GM23338 (cell line): Measurements from ENCODE around the gene ZNRF1. TPM values are rescaled to one million over a fixed set of nuclear protein-coding genes. Genes with fewer than 3 reads are reported as not detected.
A peak's percentile ranks its signal among the peaks of the same experiment; 100 is the strongest.

Experiments used
- ATAC-seq: fragments of 200-7000 bp; cut with Tn5 transposase; 3 replicates; pipeline ENCODE4 v1.9.1; 2020
- DNase-seq: peaks from one replicate; pipeline ENCODE4 v3.0.0-alpha.2; 2015; ENCODE audit warnings: low spot score
- H2AFZ ChIP-seq: fragments of 200-600 bp; sonication (generic); 2 replicates; pipeline ENCODE4 v1.8.0; 2016; ENCODE audit warnings: antibody characterized with exemption, mild to moderate bottlenecking, moderate library complexity
- H3F3A ChIP-seq: fragments of 200-600 bp; sonication (generic); replicated peaks from 2 replicates; pipeline ENCODE4 v1.8.0; 2017; ENCODE audit warnings: antibody characterized with exemption, mixed run types, low read depth
- H3K27ac ChIP-seq: fragments of 200-600 bp; sonication (generic); 2 replicates; pipeline ENCODE4 v1.6.1; 2016; ENCODE audit warnings: low read depth
- H3K27me3 ChIP-seq: fragments of 200-600 bp; sonication (generic); 2 replicates; pipeline ENCODE4 v1.8.0; 2016; ENCODE audit warnings: mild to moderate bottlenecking, mixed run types, moderate library complexity; ENCODE audit not compliant: insufficient read depth
- H3K36me3 ChIP-seq: fragments of 200-600 bp; sonication (generic); 2 replicates; pipeline ENCODE4 v1.8.0; 2016; ENCODE audit warnings: mild to moderate bottlenecking; ENCODE audit not compliant: insufficient read depth
- H3K4me1 ChIP-seq: fragments of 200-600 bp; sonication (generic); 2 replicates; pipeline ENCODE4 v1.8.0; 2016; ENCODE audit warnings: mild to moderate bottlenecking, moderate library complexity; ENCODE audit not compliant: insufficient read depth
- H3K4me2 ChIP-seq: fragments of 200-600 bp; sonication (generic); 2 replicates; pipeline ENCODE4 v1.7.1; 2017; ENCODE audit warnings: mixed run types
- H3K4me3 ChIP-seq: fragments of 200-600 bp; sonication (generic); 2 replicates; pipeline ENCODE4 v1.6.1; 2016; ENCODE audit warnings: mixed run types
- H3K79me2 ChIP-seq: fragments of 200-600 bp; sonication (generic); replicated peaks from 2 replicates; pipeline ENCODE4 v1.8.0; 2017; ENCODE audit warnings: mild to moderate bottlenecking; ENCODE audit not compliant: insufficient read depth
- H3K9me2 ChIP-seq: fragments of 200-600 bp; sonication (generic); 2 replicates; pipeline ENCODE4 v1.8.0; 2017; ENCODE audit not compliant: insufficient read depth
- H4K20me1 ChIP-seq: fragments of 200-600 bp; sonication (generic); replicated peaks from 2 replicates; pipeline ENCODE4 v1.8.0; 2017; ENCODE audit warnings: mild to moderate bottlenecking; ENCODE audit not compliant: insufficient read depth
- H3K27ac Mint-ChIP-seq: 2 replicates; pipeline ENCODE4 v1.8.0; 2020; ENCODE audit warnings: inconsistent platforms, mild to moderate bottlenecking, moderate library complexity, mixed read lengths
- H3K27me3 Mint-ChIP-seq: 3 replicates; pipeline ENCODE4 v1.8.0; 2022; ENCODE audit warnings: low read depth, mild to moderate bottlenecking, moderate library complexity, mixed read lengths, inconsistent platforms; ENCODE audit not compliant: insufficient read depth, poor library complexity
- H3K36me3 Mint-ChIP-seq: 3 replicates; pipeline ENCODE4 v1.8.0; 2021; ENCODE audit warnings: low read depth, mild to moderate bottlenecking, inconsistent platforms, moderate library complexity, mixed read lengths
- H3K4me1 Mint-ChIP-seq: 3 replicates; pipeline ENCODE4 v1.8.0; 2020; ENCODE audit warnings: mild to moderate bottlenecking, inconsistent platforms, mixed read lengths
- H3K4me3 Mint-ChIP-seq: 3 replicates; pipeline ENCODE4 v1.8.0; 2021; ENCODE audit warnings: moderate library complexity, mild to moderate bottlenecking, inconsistent platforms, mixed read lengths
- H3K9me3 Mint-ChIP-seq: 3 replicates; pipeline ENCODE4 v1.8.0; 2020; ENCODE audit warnings: moderate library complexity, mild to moderate bottlenecking, inconsistent platforms, mixed read lengths
- CREB1 ChIP-seq: fragments of 250-450 bp; sonication (Bioruptor Pico); IDR thresholded peaks from 2 replicates; pipeline ENCODE4 v1.5.0; 2020; ENCODE audit warnings: low read depth, mild to moderate bottlenecking, moderate library complexity
- ETS1 ChIP-seq: IDR thresholded peaks from 2 replicates; pipeline ENCODE4 v1.6.1; 2016; ENCODE audit warnings: antibody characterized with exemption
- EZH2 ChIP-seq: fragments of 200-600 bp; sonication (generic); IDR thresholded peaks from one replicate; pipeline ENCODE4 v1.8.0; 2017; ENCODE audit warnings: antibody characterized with exemption, mild to moderate bottlenecking, low read depth; ENCODE audit not compliant: unreplicated experiment
- EZH2phosphoT487 ChIP-seq: fragments of 200-600 bp; sonication (generic); IDR thresholded peaks from one replicate; pipeline ENCODE4 v1.8.1; 2018; ENCODE audit warnings: antibody characterized with exemption; ENCODE audit not compliant: unreplicated experiment
- JUNB ChIP-seq: IDR thresholded peaks from one replicate; pipeline ENCODE4 v1.6.1; 2016; ENCODE audit warnings: antibody characterized with exemption; ENCODE audit not compliant: unreplicated experiment
- NANOG ChIP-seq: IDR thresholded peaks from 2 replicates; pipeline ENCODE4 v1.6.1; 2016; ENCODE audit warnings: antibody characterized with exemption, borderline replicate concordance
- POLR2AphosphoS5 ChIP-seq: IDR thresholded peaks from 2 replicates; pipeline ENCODE4 v1.6.1; 2016; ENCODE audit warnings: antibody characterized with exemption, low read depth
- STAT1 ChIP-seq: IDR thresholded peaks from one replicate; pipeline ENCODE4 v1.6.1; 2016; ENCODE audit warnings: antibody characterized with exemption; ENCODE audit not compliant: unreplicated experiment
- ZNF114 ChIP-seq: fragments of 250-450 bp; sonication (Bioruptor Pico); IDR thresholded peaks from 2 replicates; pipeline ENCODE4 v1.5.0; 2020; ENCODE audit warnings: mild to moderate bottlenecking, moderate library complexity
- ZNF331 ChIP-seq: fragments of 250-450 bp; sonication (Bioruptor Pico); IDR thresholded peaks from 2 replicates; pipeline ENCODE4 v1.5.0; 2020; ENCODE audit warnings: low read depth, mild to moderate bottlenecking, moderate library complexity
- ZNF462 ChIP-seq: fragments of 250-450 bp; sonication (Bioruptor Pico); IDR thresholded peaks from 2 replicates; pipeline ENCODE4 v1.5.0; 2020; ENCODE audit warnings: mild to moderate bottlenecking, moderate library complexity
- polyA plus RNA-seq: library from polyadenylated mRNA; unstranded; fragments of >200 nt; fragmentation: Nextera tagmentation; extraction: Ambion mirVana; gene quantifications from 2 replicates; pipeline ENCODE4 v1.2.1, GENCODE V29; 2016
- total RNA-seq: library from RNA; depleted of rRNA; stranded (reverse); fragments of >200 nt; shearing (Covaris generic); gene quantifications from 2 replicates; pipeline ENCODE4 v1.2.3, GENCODE V29; 2014
- TF ChIP-seq, protein P1 (sequence below): IDR thresholded peaks from one replicate; pipeline ENCODE4 v1.6.1; 2018; ENCODE audit warnings: antibody characterized with exemption; ENCODE audit not compliant: unreplicated experiment

Gene ZNRF1
- total and polyA plus RNA-seq, 2 experiments from 2014 or later = 22.4 to 42.1 TPM

DNA sequence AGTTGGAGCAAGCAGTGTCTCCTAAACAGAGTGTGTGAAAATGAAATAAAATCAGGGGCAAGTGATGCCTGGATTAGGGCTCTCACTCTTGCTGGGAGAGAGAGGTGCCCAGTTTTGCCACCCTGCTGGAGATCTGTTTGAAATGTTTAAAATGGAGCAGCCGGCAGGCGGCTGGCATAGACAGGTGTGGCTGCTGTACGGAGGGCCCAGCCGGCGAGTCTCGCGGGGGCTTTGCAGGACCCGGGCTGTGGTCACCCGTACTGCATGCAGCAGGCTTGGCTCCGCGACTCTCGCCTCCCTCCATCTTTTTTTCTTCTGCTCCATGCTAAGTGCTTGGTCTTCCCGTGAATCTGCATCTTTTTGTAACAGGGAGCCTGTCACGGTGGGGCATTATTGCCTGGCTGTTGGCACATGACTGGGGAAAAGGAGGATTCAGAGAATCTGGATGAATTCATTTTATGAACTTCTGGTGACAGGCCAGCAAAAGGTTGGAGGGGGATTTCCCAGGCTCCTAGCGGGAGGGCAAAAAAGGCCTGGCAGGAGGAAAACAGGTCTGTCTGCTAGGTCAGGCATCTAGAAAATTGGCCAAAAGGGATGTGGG, 1.8 kb downstream of the ZNRF1 start (continued):
- TF ChIP-seq ZNF462 (CRISPR knock-in tag) (no peak), POLR2AphosphoS5 (no peak), ETS1 (no peak), NANOG (no peak), ZNF114 (CRISPR knock-in tag) (no peak)

DNA sequence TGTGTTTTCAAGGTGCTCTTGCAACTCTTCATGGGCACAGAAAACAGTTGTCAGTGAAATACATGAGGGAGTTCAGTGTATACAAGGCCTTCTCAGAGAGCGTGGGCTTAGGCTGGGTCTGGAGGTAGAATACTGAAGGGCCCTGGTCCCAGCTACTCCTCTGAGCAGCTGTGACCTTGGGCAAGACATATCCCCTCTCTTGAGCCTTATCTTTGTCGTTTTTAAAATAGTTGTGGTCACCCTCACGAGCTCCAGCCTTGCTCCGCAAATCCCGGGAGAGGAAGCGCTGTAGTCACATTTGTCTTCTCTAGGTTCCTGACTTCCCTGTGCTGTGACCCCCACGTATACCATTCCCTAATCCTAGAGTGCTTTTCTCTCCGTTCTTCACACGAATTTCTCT, 3.6 kb downstream of the ZNRF1 start:
- Mint-ChIP-seq H3K4me1 (peaks cover 45% of the 10 kb centered on the region), H3K36me3 (peaks cover 6% of the 10 kb centered on the region), H3K27ac (no peak overlapping the region), H3K27me3 (peaks cover 28% of the 10 kb centered on the region), H3K4me3 (no peak overlapping the region), H3K9me3 (no peaks in the 10 kb centered on the region; the same call in 2 of the 3 replicates)
- Histone ChIP-seq H3K36me3 (no peaks in the 10 kb centered on the region; the same call in 1 of the 2 replicates), H4K20me1 (peaks cover 53% of the 10 kb centered on the region), H3K27me3 (peaks cover 8% of the 10 kb centered on the region), H3K79me2 (peaks cover 82% of the 10 kb centered on the region), H3K9me2 (no peaks in the 10 kb centered on the region), H2AFZ (no peak overlapping the region), H3K4me2 (no peak overlapping the region), H3F3A (peaks cover 10% of the 10 kb centered on the region), H3K4me3 (no peak overlapping the region), H3K27ac (0 out of 2 replicates have a peak overlapping the region, but pooled peaks have one; percentile 55), H3K4me1 (peaks cover 26% of the 10 kb centered on the region)
- ATAC-seq (no peak), DNase-seq (no peak)
- TF ChIP-seq JUNB = no peak
- TF ChIP-seq STAT1 = no peak
- no peak for TF ChIP-seq EZH2phosphoT487
- TF ChIP-seq POLR2AphosphoS5 = no peak
- TF ChIP-seq NANOG = no peak
- no peak for TF ChIP-seq ZNF331
- TF ChIP-seq ETS1 = no peak
- no peak for TF ChIP-seq EZH2
- TF ChIP-seq, protein P1, sequence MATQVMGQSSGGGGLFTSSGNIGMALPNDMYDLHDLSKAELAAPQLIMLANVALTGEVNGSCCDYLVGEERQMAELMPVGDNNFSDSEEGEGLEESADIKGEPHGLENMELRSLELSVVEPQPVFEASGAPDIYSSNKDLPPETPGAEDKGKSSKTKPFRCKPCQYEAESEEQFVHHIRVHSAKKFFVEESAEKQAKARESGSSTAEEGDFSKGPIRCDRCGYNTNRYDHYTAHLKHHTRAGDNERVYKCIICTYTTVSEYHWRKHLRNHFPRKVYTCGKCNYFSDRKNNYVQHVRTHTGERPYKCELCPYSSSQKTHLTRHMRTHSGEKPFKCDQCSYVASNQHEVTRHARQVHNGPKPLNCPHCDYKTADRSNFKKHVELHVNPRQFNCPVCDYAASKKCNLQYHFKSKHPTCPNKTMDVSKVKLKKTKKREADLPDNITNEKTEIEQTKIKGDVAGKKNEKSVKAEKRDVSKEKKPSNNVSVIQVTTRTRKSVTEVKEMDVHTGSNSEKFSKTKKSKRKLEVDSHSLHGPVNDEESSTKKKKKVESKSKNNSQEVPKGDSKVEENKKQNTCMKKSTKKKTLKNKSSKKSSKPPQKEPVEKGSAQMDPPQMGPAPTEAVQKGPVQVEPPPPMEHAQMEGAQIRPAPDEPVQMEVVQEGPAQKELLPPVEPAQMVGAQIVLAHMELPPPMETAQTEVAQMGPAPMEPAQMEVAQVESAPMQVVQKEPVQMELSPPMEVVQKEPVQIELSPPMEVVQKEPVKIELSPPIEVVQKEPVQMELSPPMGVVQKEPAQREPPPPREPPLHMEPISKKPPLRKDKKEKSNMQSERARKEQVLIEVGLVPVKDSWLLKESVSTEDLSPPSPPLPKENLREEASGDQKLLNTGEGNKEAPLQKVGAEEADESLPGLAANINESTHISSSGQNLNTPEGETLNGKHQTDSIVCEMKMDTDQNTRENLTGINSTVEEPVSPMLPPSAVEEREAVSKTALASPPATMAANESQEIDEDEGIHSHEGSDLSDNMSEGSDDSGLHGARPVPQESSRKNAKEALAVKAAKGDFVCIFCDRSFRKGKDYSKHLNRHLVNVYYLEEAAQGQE = no peak
- no peak for TF ChIP-seq CREB1
- TF ChIP-seq ZNF114 (CRISPR knock-in tag) = no peak
